Epithelial cell of proximal tubule (primary cell): ENCODE results near the gene ARMH4. TPM values are rescaled to one million over a fixed set of nuclear protein-coding genes. Genes with fewer than 3 reads are reported as not detected.

Source experiments
- DNase-seq: peaks from one replicate; pipeline ENCODE4 v3.0.0-alpha.2; 2011; ENCODE audit warnings: low read depth
- H3K4me3 ChIP-seq: 2 replicates; pipeline ENCODE4 v1.5.1; 2011; ENCODE audit warnings: low read depth, mild to moderate bottlenecking, low read length
- CTCF ChIP-seq: conservative IDR thresholded peaks from 2 replicates; pipeline ENCODE4 v1.5.1; 2012; ENCODE audit warnings: low read depth, mild to moderate bottlenecking, low read length
- total RNA-seq: library from RNA; depleted of rRNA; stranded (reverse); fragments of >200 nt; gene quantifications from 2 replicates; pipeline ENCODE4 v1.2.3, GENCODE V29; 2015

The ARMH4 gene
- total RNA-seq, 1 donor from 2014 or later = 4.4 TPM

GRCh38 chr14:57988445-57988844 is 163.6 kb downstream of the ARMH4 start:
- no peak overlapping the region for H3K4me3 ChIP-seq
- DNase-seq = no peak
- TF ChIP-seq CTCF = no peak

- no peak for TF ChIP-seq CTCF
- no peak overlapping the region for H3K4me3 ChIP-seq
- no peak for DNase-seq
These were observed 164.3 kb downstream of the ARMH4 start for GRCh38 chr14:57987596-57988300.

- TF ChIP-seq CTCF = no peak
- DNase-seq = no peak
- no peak overlapping the region for H3K4me3 ChIP-seq
These were observed 165.0 kb downstream of the ARMH4 start for GRCh38 chr14:57987051-57987450.

GRCh38 chr14:57982804-57983634 is 169.0 kb downstream of the ARMH4 start:
- H3K4me3 ChIP-seq = no peak overlapping the region
- DNase-seq = no peak
- no peak for TF ChIP-seq CTCF

GRCh38 chr14:57981817-57982560 is 170.0 kb downstream of the ARMH4 start:
- H3K4me3 ChIP-seq = no peak overlapping the region

More at GRCh38 chr14:57981817-57982560, 170.0 kb downstream of the ARMH4 start:
- DNase-seq = no peak
- TF ChIP-seq CTCF = no peak
